NCI-H146 treated with DMSO at 0.1 percent for 48 hours (cell line): ENCODE results near the gene ST8SIA1.

Source experiments
- DNase-seq: peaks from one replicate; lab custom pipeline; 2025; ENCODE audit not compliant: unreplicated experiment; lab: John Stamatoyannopoulos, UW

The ST8SIA1 gene

GRCh38 chr12:22284871-22285270 lies 49.6 kb downstream of the ST8SIA1 start:
- no peak for DNase-seq

GRCh38 chr12:22283508-22283907 lies 51.0 kb downstream of the ST8SIA1 start:
- DNase-seq: no peak

- no peak for DNase-seq
Observed at GRCh38 chr12:22283006-22283506, 51.5 kb downstream of the ST8SIA1 start.

- DNase-seq: no peak
Observed at GRCh38 chr12:22282283-22282682, 52.2 kb downstream of the ST8SIA1 start.

GRCh38 chr12:22276867-22277266 lies 57.6 kb downstream of the ST8SIA1 start:
- no peak for DNase-seq

- DNase-seq: no peak
Observed at GRCh38 chr12:22276313-22276712, 58.2 kb downstream of the ST8SIA1 start.

GRCh38 chr12:22275843-22276242 lies 58.7 kb downstream of the ST8SIA1 start:
- no peak for DNase-seq

- no peak for DNase-seq
Observed at GRCh38 chr12:22272335-22273151, 62.0 kb downstream of the ST8SIA1 start.

GRCh38 chr12:22271023-22271422 lies 63.5 kb downstream of the ST8SIA1 start:
- no peak for DNase-seq

GRCh38 chr12:22268973-22269372 lies 65.5 kb downstream of the ST8SIA1 start:
- no peak for DNase-seq

GRCh38 chr12:22268406-22268805 lies 66.1 kb downstream of the ST8SIA1 start:
- DNase-seq: no peak

GRCh38 chr12:22266101-22266500 lies 68.4 kb downstream of the ST8SIA1 start:
- DNase-seq: no peak

- DNase-seq: no peak
Observed at GRCh38 chr12:22264380-22264779, 70.1 kb downstream of the ST8SIA1 start.

GRCh38 chr12:22262309-22262708 lies 72.2 kb downstream of the ST8SIA1 start:
- DNase-seq: no peak

GRCh38 chr12:22257100-22257499 lies 77.4 kb downstream of the ST8SIA1 start:
- no peak for DNase-seq

GRCh38 chr12:22256605-22257004 lies 77.9 kb downstream of the ST8SIA1 start:
- no peak for DNase-seq

GRCh38 chr12:22256041-22256441 lies 78.5 kb downstream of the ST8SIA1 start:
- DNase-seq: no peak

GRCh38 chr12:22255097-22255496 lies 79.4 kb downstream of the ST8SIA1 start:
- DNase-seq: no peak

- no peak for DNase-seq
Observed at GRCh38 chr12:22254478-22254877, 80.0 kb downstream of the ST8SIA1 start.

GRCh38 chr12:22252057-22252456 lies 82.5 kb downstream of the ST8SIA1 start:
- no peak for DNase-seq

- DNase-seq: no peak
Observed at GRCh38 chr12:22250762-22251161, 83.7 kb downstream of the ST8SIA1 start.

- DNase-seq: no peak
Observed at GRCh38 chr12:22248571-22249115, 85.9 kb downstream of the ST8SIA1 start.

- no peak for DNase-seq
Observed at GRCh38 chr12:22248121-22248520, 86.4 kb downstream of the ST8SIA1 start.
